OCI-LY7 (cell line): Measurements from ENCODE around the gene LDB3. TPM values are rescaled to one million over a fixed set of nuclear protein-coding genes. Genes with fewer than 3 reads are reported as not detected.

ENCODE experiments used
- BruUV-seq: library from RNA; stranded (reverse); fragments of 400-500 nt; replicated peaks from 2 replicates; lab custom pipeline; 2021; lab: Mats Ljungman, UMichigan
- CTCF ChIA-PET: fragments of 300-600 bp; sonication (Branson Sonifier 250); formaldehyde crosslinking; loops from one replicate; lab custom pipeline; 2022; ENCODE audit warnings: antibody characterized with exemption; ENCODE audit not compliant: unreplicated experiment; lab: Charles Lee
- POLR2A ChIA-PET: fragments of 300-600 bp; sonication (Branson Sonifier 250); formaldehyde crosslinking; loops from one replicate; lab custom pipeline; 2022; ENCODE audit warnings: antibody characterized with exemption; lab: Charles Lee
- DNase-seq: peaks from one replicate; pipeline ENCODE4 v3.0.0-alpha.2; 2015; ENCODE audit warnings: low spot score
- H2AFZ ChIP-seq: fragments of 200-600 bp; sonication (generic), shearing (Covaris generic); 2 replicates; pipeline ENCODE4 v1.6.1; 2014; ENCODE audit warnings: mild to moderate bottlenecking, antibody characterized with exemption, low read length, moderate library complexity
- H3K27ac ChIP-seq: fragments of 200-600 bp; sonication (generic); 2 replicates; pipeline ENCODE4 v1.5.1; 2014; ENCODE audit warnings: mixed run types, low read depth, mild to moderate bottlenecking, moderate library complexity, low read length, inconsistent platforms; ENCODE audit not compliant: poor library complexity, severe bottlenecking
- H3K36me3 ChIP-seq: fragments of 200-600 bp; sonication (generic); 2 replicates; pipeline ENCODE4 v1.6.1; 2014; ENCODE audit warnings: mild to moderate bottlenecking, antibody characterized with exemption, low read length, moderate library complexity, mixed read lengths; ENCODE audit not compliant: insufficient read depth
- H3K4me1 ChIP-seq: fragments of 200-600 bp; sonication (generic); 2 replicates; pipeline ENCODE4 v1.5.1; 2014; ENCODE audit warnings: mild to moderate bottlenecking, low read length; ENCODE audit not compliant: insufficient read depth, poor library complexity, severe bottlenecking
- H3K4me2 ChIP-seq: fragments of 200-600 bp; sonication (generic); 2 replicates; pipeline ENCODE4 v1.6.1; 2014; ENCODE audit warnings: mild to moderate bottlenecking, low read length
- H3K4me3 ChIP-seq: fragments of 200-600 bp; sonication (generic); 2 replicates; pipeline ENCODE4 v1.5.1; 2014; ENCODE audit warnings: mild to moderate bottlenecking, low read depth, low read length; ENCODE audit not compliant: poor library complexity, severe bottlenecking
- H3K79me2 ChIP-seq: fragments of 200-600 bp; sonication (generic); 2 replicates; pipeline ENCODE4 v1.6.1; 2016; ENCODE audit warnings: low read depth, mild to moderate bottlenecking, low read length, moderate library complexity, mixed read lengths; ENCODE audit not compliant: insufficient read depth
- H3K9me2 ChIP-seq: fragments of 200-600 bp; sonication (generic); 2 replicates; pipeline ENCODE4 v1.6.1; 2016; ENCODE audit warnings: mild to moderate bottlenecking, low read length, mixed read lengths; ENCODE audit not compliant: insufficient read depth
- H3K9me3 ChIP-seq: fragments of 200-600 bp; sonication (generic); 2 replicates; pipeline ENCODE4 v1.6.1; 2014; ENCODE audit warnings: mild to moderate bottlenecking, mixed run types, low read length, mixed read lengths
- H4K20me1 ChIP-seq: fragments of 200-600 bp; sonication (generic); 2 replicates; pipeline ENCODE4 v1.6.1; 2014; ENCODE audit warnings: mild to moderate bottlenecking, antibody characterized with exemption, low read length, moderate library complexity, mixed read lengths; ENCODE audit not compliant: insufficient read depth
- CTCF ChIP-seq: fragments of 200-600 bp; sonication (generic); conservative IDR thresholded peaks from 2 replicates; pipeline ENCODE4 v1.5.1; 2014; ENCODE audit warnings: mild to moderate bottlenecking, antibody characterized with exemption, low read length, moderate library complexity, mixed read lengths
- EZH2phosphoT487 ChIP-seq: fragments of 200-600 bp; sonication (generic); IDR thresholded peaks from 2 replicates; pipeline ENCODE4 v1.6.1; 2018; ENCODE audit warnings: low read depth, borderline replicate concordance, mild to moderate bottlenecking, mixed run types, antibody characterized with exemption, low read length, moderate library complexity, mixed read lengths
- intact Hi-C: fragments of 100-400 bp; cut with micrococcal nuclease; formaldehyde crosslinking; loops from one replicate; pipeline ENCODE4 v1.10.0; 2022; ENCODE audit not compliant: unreplicated experiment
- total RNA-seq, 2 experiments: library from RNA; depleted of rRNA in 1 of 2; stranded (reverse); fragments of >200 nt in 1 of 2; shearing (Covaris generic) in 1 of 2; gene quantifications; 2 replicates each; pipeline ENCODE4 v1.2.3, GENCODE V29; 2014 to 2022

LDB3 gene
- total RNA-seq, 2 experiments from 2014 or later = 0.08 TPM; not detected in 1

DNA sequence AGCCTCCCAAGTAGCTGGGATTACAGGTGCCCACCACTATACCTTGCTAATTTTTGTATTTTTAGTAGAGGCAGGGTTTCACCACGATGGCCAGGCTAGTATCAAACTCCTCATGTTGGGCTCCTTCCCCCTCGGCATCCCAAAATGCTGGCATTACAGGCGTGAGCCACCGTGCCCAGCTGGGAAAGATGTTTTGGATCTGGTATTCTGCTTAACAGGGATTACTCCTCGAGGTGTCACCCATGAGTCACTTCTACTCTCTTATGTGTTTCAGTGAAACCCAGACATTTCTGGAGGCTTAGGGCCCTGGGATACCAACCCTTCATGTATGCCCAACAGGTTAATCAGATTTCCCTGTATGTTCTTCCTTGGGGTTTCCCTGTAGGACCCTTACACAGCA is 25.8 kb upstream of the LDB3 start:
- Histone ChIP-seq H2AFZ (no peak overlapping the region), H3K4me3 (no peak overlapping the region), H3K9me3 (0 out of 2 replicates have a peak, but pooled peaks cover 9% of the 10 kb centered on the region), H3K4me2 (no peak overlapping the region), H3K4me1 (no peaks in the 10 kb centered on the region), H3K36me3 (no peaks in the 10 kb centered on the region), H4K20me1 (no peaks in the 10 kb centered on the region), H3K9me2 (no peaks in the 10 kb centered on the region), H3K79me2 (no peaks in the 10 kb centered on the region), H3K27ac (no peak overlapping the region)
- TF ChIP-seq EZH2phosphoT487 = no peak
- TF ChIP-seq CTCF = no peak
- no peak for DNase-seq
- BruUV-seq = no TSS peak
- intact Hi-C loops = no loop called here
- POLR2A ChIA-PET = interaction anchor here (0.7 kb wide), 1 partner anchor 19 kb away, joined by 4 read pairs; no protein-coding TSS in a partner anchor
- CTCF ChIA-PET = interaction anchor here (0.6 kb wide), 1 partner anchor 31 kb away, joined by 3 read pairs; no protein-coding TSS in a partner anchor

- Histone ChIP-seq H3K36me3 (no peaks in the 10 kb centered on the region), H3K9me2 (no peaks in the 10 kb centered on the region), H3K4me3 (no peak overlapping the region), H3K79me2 (no peaks in the 10 kb centered on the region), H3K4me1 (no peaks in the 10 kb centered on the region), H3K4me2 (no peak overlapping the region), H3K9me3 (0 out of 2 replicates have a peak, but pooled peaks cover 9% of the 10 kb centered on the region), H4K20me1 (no peaks in the 10 kb centered on the region), H2AFZ (no peak overlapping the region), H3K27ac (no peak overlapping the region)
- CTCF ChIA-PET = interaction anchor here (0.7 kb wide), 1 partner anchor 60 kb away, joined by 4 read pairs; no protein-coding TSS in a partner anchor
- BruUV-seq = no TSS peak
- intact Hi-C loops = no loop called here
- POLR2A ChIA-PET = interaction anchor here (1.1 kb wide), 1 partner anchor 14 kb away, joined by 3 read pairs; no protein-coding TSS in a partner anchor
- DNase-seq = peak; percentile 14
- no peak for TF ChIP-seq EZH2phosphoT487
- peak; percentile 45; the same call in 1 of the 2 replicates for TF ChIP-seq CTCF
Measured at GRCh38 chr10:86644152-86644793, 24.0 kb upstream of the LDB3 start.
